H9 (cell line): Measurements from ENCODE around the gene ZNF75A. TPM values are rescaled to one million over a fixed set of nuclear protein-coding genes. Genes with fewer than 3 reads are reported as not detected.
A peak's percentile ranks its signal among the peaks of the same experiment; 100 is the strongest.

ENCODE experiments used
- DNase-seq: peaks from one replicate; pipeline ENCODE4 v3.0.0-alpha.2; 2017
- H2AFZ ChIP-seq: one replicate; pipeline ENCODE4 v1.6.1; 2013; ENCODE audit warnings: mild to moderate bottlenecking, low read length, control low read depth, moderate library complexity
- H2AK5ac ChIP-seq: 2 replicates; pipeline ENCODE4 v1.6.1; 2013; ENCODE audit warnings: low read length, control low read depth, mixed read lengths; ENCODE audit not compliant: insufficient read length
- H2BK120ac ChIP-seq: one replicate; pipeline ENCODE4 v1.6.1; 2013; ENCODE audit warnings: low read depth, mild to moderate bottlenecking, low read length, control low read depth, inconsistent platforms; ENCODE audit not compliant: poor library complexity, severe bottlenecking
- H2BK12ac ChIP-seq: 2 replicates; pipeline ENCODE4 v1.6.1; 2013; ENCODE audit warnings: low read length, control low read depth, mixed read lengths, low read depth; ENCODE audit not compliant: insufficient read length
- H2BK15ac ChIP-seq: 2 replicates; pipeline ENCODE4 v1.6.1; 2013; ENCODE audit warnings: low read depth, low read length, control low read depth
- H2BK20ac ChIP-seq: one replicate; pipeline ENCODE4 v1.6.1; 2013; ENCODE audit warnings: low read depth, mild to moderate bottlenecking, low read length, control low read depth, inconsistent platforms; ENCODE audit not compliant: poor library complexity, severe bottlenecking
- H2BK5ac ChIP-seq: 2 replicates; pipeline ENCODE4 v1.6.1; 2013; ENCODE audit warnings: low read length, control low read depth, mixed read lengths; ENCODE audit not compliant: insufficient read length
- H3K14ac ChIP-seq: 2 replicates; pipeline ENCODE4 v1.6.1; 2013; ENCODE audit warnings: low read length, control low read depth; ENCODE audit not compliant: insufficient read depth
- H3K18ac ChIP-seq: 2 replicates; pipeline ENCODE4 v1.6.1; 2013; ENCODE audit warnings: low read depth, mild to moderate bottlenecking, mixed read lengths, low read length, control low read depth; ENCODE audit not compliant: insufficient read length
- H3K23ac ChIP-seq: 2 replicates; pipeline ENCODE4 v1.6.1; 2013; ENCODE audit warnings: low read length, control low read depth, mixed read lengths, low read depth; ENCODE audit not compliant: insufficient read length
- H3K23me2 ChIP-seq: 2 replicates; pipeline ENCODE4 v1.6.1; 2013; ENCODE audit warnings: low read depth, mild to moderate bottlenecking, mixed read lengths, low read length, control low read depth; ENCODE audit not compliant: insufficient read length, poor library complexity, severe bottlenecking
- H3K27ac ChIP-seq: 2 replicates; pipeline ENCODE4 v1.5.1; 2013; ENCODE audit warnings: low read length, control low read depth, mixed read lengths, low read depth; ENCODE audit not compliant: insufficient read length
- H3K27me3 ChIP-seq: 2 replicates; pipeline ENCODE4 v1.6.1; 2013; ENCODE audit warnings: low read length, control low read depth, inconsistent platforms; ENCODE audit not compliant: insufficient read depth
- H3K4ac ChIP-seq: 2 replicates; pipeline ENCODE4 v1.6.1; 2013; ENCODE audit warnings: low read depth, mild to moderate bottlenecking, control low read depth, inconsistent platforms, low read length, moderate library complexity
- H3K4me1 ChIP-seq: 2 replicates; pipeline ENCODE4 v1.6.1; 2013; ENCODE audit warnings: low read length, control low read depth, inconsistent platforms; ENCODE audit not compliant: insufficient read depth
- H3K4me2 ChIP-seq: 2 replicates; pipeline ENCODE4 v1.6.1; 2013; ENCODE audit warnings: low read length, control low read depth, mixed read lengths; ENCODE audit not compliant: insufficient read length, insufficient read depth
- H3K56ac ChIP-seq: 2 replicates; pipeline ENCODE4 v1.6.1; 2013; ENCODE audit warnings: low read depth, mild to moderate bottlenecking, mixed read lengths, low read length, control low read depth; ENCODE audit not compliant: insufficient read length
- H3K79me1 ChIP-seq: 2 replicates; pipeline ENCODE4 v1.6.1; 2013; ENCODE audit warnings: low read depth, mild to moderate bottlenecking, moderate library complexity, low read length, control low read depth, inconsistent platforms; ENCODE audit not compliant: insufficient read depth, poor library complexity, severe bottlenecking
- H3K79me2 ChIP-seq: 2 replicates; pipeline ENCODE4 v1.6.1; 2013; ENCODE audit warnings: low read length, control low read depth, inconsistent platforms; ENCODE audit not compliant: insufficient read depth
- H3K9ac ChIP-seq: 2 replicates; pipeline ENCODE4 v1.6.1; 2013; ENCODE audit warnings: low read length, control low read depth, mixed read lengths; ENCODE audit not compliant: insufficient read length; ENCODE audit errors: extremely low read depth
- H3K9me3 ChIP-seq: one replicate; pipeline ENCODE4 v1.6.1; 2013; ENCODE audit warnings: low read depth, low read length, inconsistent platforms; ENCODE audit not compliant: control insufficient read depth
- H3T11ph ChIP-seq: one replicate; pipeline ENCODE4 v1.6.1; 2013; ENCODE audit warnings: mild to moderate bottlenecking, low read length, control low read depth, inconsistent platforms
- H4K20me1 ChIP-seq: one replicate; pipeline ENCODE4 v1.6.1; 2013; ENCODE audit not compliant: control insufficient read depth, insufficient read length, insufficient read depth
- H4K5ac ChIP-seq: 2 replicates; pipeline ENCODE4 v1.6.1; 2013; ENCODE audit warnings: low read depth, mild to moderate bottlenecking, mixed read lengths, low read length, control low read depth; ENCODE audit not compliant: insufficient read length
- H4K8ac ChIP-seq: replicated peaks from 2 replicates; pipeline ENCODE4 v1.6.1; 2013; ENCODE audit warnings: low read length, control low read depth, mixed read lengths, low read depth; ENCODE audit not compliant: insufficient read length
- H4K91ac ChIP-seq: 2 replicates; pipeline ENCODE4 v1.6.1; 2013; ENCODE audit warnings: low read depth, mild to moderate bottlenecking, moderate library complexity, mixed read lengths, low read length, control low read depth; ENCODE audit not compliant: insufficient read length
- H3K27ac Mint-ChIP-seq, 3 experiments: 2 replicates in 2 of 3; 3 replicates in 1 of 3; pipeline ENCODE4 v1.8.0; 2020 to 2021; ENCODE audit warnings: mixed read lengths in 3 of 3, mild to moderate bottlenecking in 1 of 3, moderate library complexity in 1 of 3
- H3K27me3 Mint-ChIP-seq: 2 replicates; pipeline ENCODE4 v1.8.0; 2021; ENCODE audit warnings: low read depth, mild to moderate bottlenecking, moderate library complexity, mixed read lengths
- H3K36me3 Mint-ChIP-seq, 3 experiments: 2 replicates in 2 of 3; 3 replicates in 1 of 3; pipeline ENCODE4 v1.8.0; 2020 to 2021; ENCODE audit warnings: low read depth in 3 of 3, mixed read lengths in 3 of 3; ENCODE audit not compliant: insufficient read depth in 1 of 3
- H3K4me1 Mint-ChIP-seq, 2 experiments: 2 replicates each; pipeline ENCODE4 v1.8.0; 2020; ENCODE audit warnings: mixed read lengths in 2 of 2
- H3K4me3 Mint-ChIP-seq, 2 experiments: 2 replicates in 1 of 2; 3 replicates in 1 of 2; pipeline ENCODE4 v1.8.0; 2020 to 2021; ENCODE audit warnings: mild to moderate bottlenecking in 2 of 2, mixed read lengths in 2 of 2, moderate library complexity in 1 of 2
- H3K9me3 Mint-ChIP-seq, 2 experiments: 2 replicates in 1 of 2; 3 replicates in 1 of 2; pipeline ENCODE4 v1.8.0; 2020; ENCODE audit warnings: mild to moderate bottlenecking in 2 of 2, mixed read lengths in 2 of 2, moderate library complexity in 1 of 2
- WGBS: extraction: QIAGEN DNeasy Blood & Tissue Kit; methylation state at CpG from one replicate; pipeline ENCODE4 v1.1.7; 2013; ENCODE audit warnings: missing lambda C conversion rate, low lambda C conversion rate, mixed read lengths; ENCODE audit not compliant: insufficient read length; ENCODE audit errors: extremely low coverage; 5-methylcytosine and 5-hydroxymethylcytosine counted together
- total RNA-seq: library from RNA; stranded (reverse); gene quantifications from 2 replicates; pipeline ENCODE4 v1.2.1, GENCODE V29; 2021
- TF ChIP-seq, protein P1 (sequence below): fragments of 200-600 bp; sonication (generic); conservative IDR thresholded peaks from 3 replicates; pipeline ENCODE4 v1.8.0; 2021; ENCODE audit warnings: antibody characterized with exemption, mild to moderate bottlenecking

The ZNF75A gene
- total RNA-seq, 1 experiment from 2014 or later: 42.4 TPM

DNA sequence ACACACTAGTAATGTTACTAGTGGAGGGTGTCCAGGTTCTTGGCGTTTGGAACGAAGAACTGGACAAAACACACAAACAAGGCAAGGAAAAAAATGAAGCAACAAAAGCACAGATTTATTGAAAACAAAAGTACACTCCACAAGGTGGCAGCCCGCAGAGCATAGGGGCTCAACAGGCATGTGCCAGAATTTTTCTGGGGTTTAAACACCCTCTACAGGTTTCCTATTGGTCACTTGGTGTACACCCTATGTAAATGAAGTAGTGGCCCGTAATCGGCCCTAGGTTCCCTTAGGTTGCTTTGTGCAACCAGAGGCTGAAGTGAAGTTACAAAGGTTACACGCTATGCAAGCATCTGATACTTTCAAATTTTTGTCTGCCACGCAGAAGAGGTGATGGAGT is 58.5 kb downstream of the ZNF75A start:
- Histone ChIP-seq H3T11ph (no peak overlapping the region), H2BK15ac (no peak overlapping the region), H4K91ac (no peak overlapping the region), H2BK5ac (no peak overlapping the region), H3K14ac (no peak overlapping the region), H4K5ac (no peak overlapping the region), H3K4me2 (no peak overlapping the region), H3K27me3 (no peaks in the 10 kb centered on the region), H3K9ac (no peak overlapping the region), H3K18ac (no peak overlapping the region), H4K20me1 (no peaks in the 10 kb centered on the region), H3K4me1 (no peaks in the 10 kb centered on the region), H3K79me1 (no peaks in the 10 kb centered on the region), H3K23me2 (no peaks in the 10 kb centered on the region), H3K27ac (no peak overlapping the region), H3K79me2 (no peaks in the 10 kb centered on the region), H3K23ac (no peak overlapping the region), H3K4ac (no peak overlapping the region), H2AFZ (no peak overlapping the region), H2BK12ac (no peak overlapping the region), H4K8ac (no peak overlapping the region), H3K56ac (no peak overlapping the region), H3K9me3 (no peaks in the 10 kb centered on the region), H2AK5ac (no peak overlapping the region), H2BK20ac (no peak overlapping the region), H2BK120ac (no peak overlapping the region)
- TF ChIP-seq, protein P1, sequence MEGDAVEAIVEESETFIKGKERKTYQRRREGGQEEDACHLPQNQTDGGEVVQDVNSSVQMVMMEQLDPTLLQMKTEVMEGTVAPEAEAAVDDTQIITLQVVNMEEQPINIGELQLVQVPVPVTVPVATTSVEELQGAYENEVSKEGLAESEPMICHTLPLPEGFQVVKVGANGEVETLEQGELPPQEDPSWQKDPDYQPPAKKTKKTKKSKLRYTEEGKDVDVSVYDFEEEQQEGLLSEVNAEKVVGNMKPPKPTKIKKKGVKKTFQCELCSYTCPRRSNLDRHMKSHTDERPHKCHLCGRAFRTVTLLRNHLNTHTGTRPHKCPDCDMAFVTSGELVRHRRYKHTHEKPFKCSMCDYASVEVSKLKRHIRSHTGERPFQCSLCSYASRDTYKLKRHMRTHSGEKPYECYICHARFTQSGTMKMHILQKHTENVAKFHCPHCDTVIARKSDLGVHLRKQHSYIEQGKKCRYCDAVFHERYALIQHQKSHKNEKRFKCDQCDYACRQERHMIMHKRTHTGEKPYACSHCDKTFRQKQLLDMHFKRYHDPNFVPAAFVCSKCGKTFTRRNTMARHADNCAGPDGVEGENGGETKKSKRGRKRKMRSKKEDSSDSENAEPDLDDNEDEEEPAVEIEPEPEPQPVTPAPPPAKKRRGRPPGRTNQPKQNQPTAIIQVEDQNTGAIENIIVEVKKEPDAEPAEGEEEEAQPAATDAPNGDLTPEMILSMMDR: 0 out of 3 replicates have a peak, but pooled peaks have one; percentile 14
- no peak for DNase-seq
- Mint-ChIP-seq H3K4me1 (no peaks in the 10 kb centered on the region), H3K27me3 (peaks cover 27% of the 10 kb centered on the region), H3K9me3 (peaks cover 45 to 55% of the 10 kb centered on the region in 2 experiments), H3K4me3 (no peak overlapping the region), H3K36me3 (no peaks in the 10 kb centered on the region), H3K27ac (no peak overlapping the region)
- WGBS: no CpG with 5 or more reads among the region's 7 CpGs
